OCI-LY3 (cell line): ENCODE data around the gene CRTAC1.

Experiments
- H2AFZ ChIP-seq: fragments of 200-600, 300-600 bp; shearing (Covaris generic); 2 replicates; pipeline ENCODE4 v1.6.0; 2014; ENCODE audit warnings: antibody characterized with exemption, low read depth, low read length
- H3K27ac ChIP-seq: fragments of 200-600, 300-600 bp; sonication (generic); 2 replicates; pipeline ENCODE4 v1.5.1; 2014; ENCODE audit warnings: mild to moderate bottlenecking, low read length, moderate library complexity, mixed read lengths
- H3K27me3 ChIP-seq: fragments of 200-600, 300-600 bp; sonication (generic); 2 replicates; pipeline ENCODE4 v1.6.1; 2014; ENCODE audit warnings: low read depth, low read length, mixed read lengths
- H3K36me3 ChIP-seq: fragments of 200-600, 300-600 bp; sonication (generic); replicated peaks from 2 replicates; pipeline ENCODE3; 2014; ENCODE audit warnings: low read depth, low read length, mixed read lengths
- H3K4me1 ChIP-seq: fragments of 300-600, 200-600 bp; sonication (generic); 2 replicates; pipeline ENCODE4 v1.6.1; 2014; ENCODE audit warnings: low read length, mixed read lengths
- H3K4me2 ChIP-seq: fragments of 200-600, 300-600 bp; sonication (generic); 2 replicates; pipeline ENCODE4 v1.6.1; 2014; ENCODE audit warnings: low read length, mixed read lengths
- H3K4me3 ChIP-seq: fragments of 300-600, 200-600 bp; sonication (generic); 2 replicates; pipeline ENCODE4 v1.5.1; 2014; ENCODE audit warnings: antibody characterized with exemption, mild to moderate bottlenecking, low read length, moderate library complexity
- H3K79me2 ChIP-seq: fragments of 300-600, 200-600 bp; shearing (Covaris generic); 2 replicates; pipeline ENCODE4 v1.6.1; 2014; ENCODE audit warnings: mild to moderate bottlenecking, low read length, mixed read lengths
- H3K9ac ChIP-seq: fragments of 300-600, 200-600 bp; shearing (Covaris generic); 2 replicates; pipeline ENCODE4 v1.6.0; 2014; ENCODE audit warnings: mild to moderate bottlenecking, low read length, moderate library complexity
- H3K9me3 ChIP-seq: fragments of 200-600, 300-600 bp; shearing (Covaris generic); 2 replicates; pipeline ENCODE4 v1.6.1; 2014; ENCODE audit warnings: low read length, mixed read lengths; ENCODE audit not compliant: insufficient read depth
- H4K20me1 ChIP-seq: fragments of 200-600, 300-600 bp; sonication (generic); 2 replicates; pipeline ENCODE4 v1.6.1; 2016; ENCODE audit warnings: low read length, mixed read lengths; ENCODE audit not compliant: insufficient read depth
- EZH2phosphoT487 ChIP-seq: fragments of 200-600 bp; shearing (Covaris generic); IDR thresholded peaks from 2 replicates; pipeline ENCODE4 v1.6.1; 2018; ENCODE audit warnings: antibody characterized with exemption, mixed run types, low read depth
- TF ChIP-seq, protein P1 (sequence below): fragments of 200-600, 300-600 bp; sonication (generic); IDR thresholded peaks from 2 replicates; pipeline ENCODE4 v1.5.1; 2014; ENCODE audit warnings: antibody characterized with exemption, low read length, low read depth

Gene CRTAC1

DNA sequence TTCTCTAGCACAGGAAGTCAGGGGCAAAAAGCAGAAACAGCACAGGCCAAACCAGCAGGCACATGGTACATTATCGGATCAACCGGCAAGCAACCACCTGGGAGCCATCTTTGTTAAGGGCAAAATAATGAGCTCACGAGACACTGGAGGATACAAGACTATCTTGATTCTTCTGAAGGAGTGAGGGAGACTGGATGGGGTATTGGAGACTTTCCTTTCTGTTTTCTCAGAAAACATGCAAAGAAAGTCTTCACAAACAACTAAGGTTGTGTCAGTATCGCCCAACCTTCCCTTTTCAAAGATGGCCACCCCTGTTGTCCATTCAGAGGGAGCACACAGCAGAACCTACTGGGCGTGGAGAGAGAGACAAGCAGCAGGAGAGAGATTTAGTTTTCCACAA lies 151.2 kb downstream of the CRTAC1 start:
- Histone ChIP-seq H3K79me2 (no peaks in the 10 kb centered on the region), H3K27ac (no peak overlapping the region), H3K27me3 (no peaks in the 10 kb centered on the region), H3K4me2 (no peak overlapping the region), H3K36me3 (no peaks in the 10 kb centered on the region), H3K4me3 (no peak overlapping the region), H3K4me1 (peaks cover 6% of the 10 kb centered on the region), H3K9ac (no peak overlapping the region), H2AFZ (no peak overlapping the region; the same call in 1 of the 2 replicates), H4K20me1 (no peaks in the 10 kb centered on the region), H3K9me3 (no peaks in the 10 kb centered on the region)
- no peak for TF ChIP-seq EZH2phosphoT487
- TF ChIP-seq, protein P1, sequence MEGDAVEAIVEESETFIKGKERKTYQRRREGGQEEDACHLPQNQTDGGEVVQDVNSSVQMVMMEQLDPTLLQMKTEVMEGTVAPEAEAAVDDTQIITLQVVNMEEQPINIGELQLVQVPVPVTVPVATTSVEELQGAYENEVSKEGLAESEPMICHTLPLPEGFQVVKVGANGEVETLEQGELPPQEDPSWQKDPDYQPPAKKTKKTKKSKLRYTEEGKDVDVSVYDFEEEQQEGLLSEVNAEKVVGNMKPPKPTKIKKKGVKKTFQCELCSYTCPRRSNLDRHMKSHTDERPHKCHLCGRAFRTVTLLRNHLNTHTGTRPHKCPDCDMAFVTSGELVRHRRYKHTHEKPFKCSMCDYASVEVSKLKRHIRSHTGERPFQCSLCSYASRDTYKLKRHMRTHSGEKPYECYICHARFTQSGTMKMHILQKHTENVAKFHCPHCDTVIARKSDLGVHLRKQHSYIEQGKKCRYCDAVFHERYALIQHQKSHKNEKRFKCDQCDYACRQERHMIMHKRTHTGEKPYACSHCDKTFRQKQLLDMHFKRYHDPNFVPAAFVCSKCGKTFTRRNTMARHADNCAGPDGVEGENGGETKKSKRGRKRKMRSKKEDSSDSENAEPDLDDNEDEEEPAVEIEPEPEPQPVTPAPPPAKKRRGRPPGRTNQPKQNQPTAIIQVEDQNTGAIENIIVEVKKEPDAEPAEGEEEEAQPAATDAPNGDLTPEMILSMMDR: no peak

DNA sequence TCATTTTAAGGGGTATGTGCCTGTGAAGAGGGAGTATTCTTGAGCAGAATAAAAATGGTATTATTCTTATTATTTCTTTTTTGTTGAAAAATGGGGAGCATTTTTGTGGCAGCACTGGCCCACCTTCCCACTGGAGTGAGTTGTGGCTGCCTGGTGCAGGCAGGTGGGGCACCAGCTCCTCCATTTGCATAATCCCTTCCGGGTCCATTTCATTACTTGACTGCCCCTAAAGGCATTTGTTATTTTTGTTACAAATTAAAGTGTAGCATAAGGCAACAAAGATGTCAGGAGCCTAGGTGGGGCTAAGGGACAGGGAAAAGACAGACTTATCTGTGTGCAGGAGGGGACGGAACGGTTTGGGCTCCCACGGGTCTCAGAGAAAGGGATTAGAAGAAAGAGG lies 154.0 kb downstream of the CRTAC1 start:
- H3K36me3 ChIP-seq: no peaks in the 10 kb centered on the region
- H3K4me1 ChIP-seq: no peaks in the 10 kb centered on the region

DNA sequence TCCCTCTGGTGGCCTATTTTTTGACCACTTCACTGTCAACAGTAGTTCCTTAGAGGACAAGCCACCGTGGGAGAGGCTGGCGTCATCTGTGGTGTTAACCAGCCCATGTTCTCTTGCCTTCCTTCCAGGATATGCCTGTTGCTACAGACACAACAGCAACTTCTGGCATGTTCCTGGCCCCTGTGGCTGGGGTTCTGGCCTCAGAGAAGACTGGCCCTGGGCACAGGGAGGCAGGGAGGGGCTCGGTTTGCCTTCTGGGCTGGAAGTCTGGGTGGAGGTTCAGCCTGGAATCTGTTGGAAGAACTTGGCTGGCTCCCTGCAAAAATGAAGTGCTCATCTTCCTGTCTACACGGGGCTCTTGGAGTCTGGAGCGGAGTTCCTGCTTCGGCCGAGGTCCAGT lies 155.0 kb downstream of the CRTAC1 start:
- Histone ChIP-seq H3K79me2 (no peaks in the 10 kb centered on the region), H3K4me3 (no peak overlapping the region), H3K9ac (no peak overlapping the region), H3K27me3 (no peaks in the 10 kb centered on the region), H3K4me1 (no peaks in the 10 kb centered on the region), H3K36me3 (no peaks in the 10 kb centered on the region), H3K9me3 (no peaks in the 10 kb centered on the region), H3K27ac (no peak overlapping the region), H3K4me2 (no peak overlapping the region), H4K20me1 (no peaks in the 10 kb centered on the region), H2AFZ (no peak overlapping the region)
- TF ChIP-seq, protein P1: no peak
- no peak for TF ChIP-seq EZH2phosphoT487

More for the DNA sequence above, 154.0 kb downstream of the CRTAC1 start:
- H4K20me1 ChIP-seq: no peaks in the 10 kb centered on the region
- no peaks in the 10 kb centered on the region for H3K27me3 ChIP-seq
- no peak overlapping the region for H3K4me3 ChIP-seq
- H3K27ac ChIP-seq: no peak overlapping the region
- no peaks in the 10 kb centered on the region for H3K9me3 ChIP-seq
- no peak overlapping the region for H3K9ac ChIP-seq
- H3K4me2 ChIP-seq: no peak overlapping the region
- no peaks in the 10 kb centered on the region for H3K79me2 ChIP-seq
- TF ChIP-seq, protein P1: no peak
- no peak for TF ChIP-seq EZH2phosphoT487
- no peak overlapping the region for H2AFZ ChIP-seq

DNA sequence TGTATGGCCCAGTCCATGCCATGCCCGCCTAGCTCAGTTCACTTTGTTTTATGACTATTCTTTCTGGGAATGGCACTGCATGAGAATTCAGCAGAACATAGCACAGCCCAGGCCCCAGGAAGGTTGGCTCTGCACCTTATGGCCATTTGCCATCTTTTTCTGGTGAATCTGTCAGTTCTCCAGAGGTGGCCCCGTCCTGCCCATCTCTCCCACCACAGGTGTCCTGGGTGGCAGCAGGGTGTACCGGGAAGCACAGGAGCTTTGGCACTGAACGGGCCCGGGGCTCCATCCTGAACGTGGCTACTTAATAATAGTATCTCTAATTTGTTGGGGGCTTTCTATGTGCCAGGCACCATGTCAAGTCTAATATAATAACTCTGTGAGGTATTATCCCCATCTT lies 156.1 kb downstream of the CRTAC1 start:
- Histone ChIP-seq H3K4me2 (no peak overlapping the region), H2AFZ (no peak overlapping the region), H3K27me3 (no peaks in the 10 kb centered on the region), H3K79me2 (no peaks in the 10 kb centered on the region), H4K20me1 (no peaks in the 10 kb centered on the region), H3K4me3 (no peak overlapping the region), H3K27ac (no peak overlapping the region), H3K4me1 (peaks cover 2% of the 10 kb centered on the region), H3K9me3 (no peaks in the 10 kb centered on the region), H3K9ac (no peak overlapping the region), H3K36me3 (no peaks in the 10 kb centered on the region)
- TF ChIP-seq, protein P1: no peak
- no peak for TF ChIP-seq EZH2phosphoT487
